GM23338 (cell line): ENCODE results near the gene PSMB7. TPM values are rescaled to one million over a fixed set of nuclear protein-coding genes. Genes with fewer than 3 reads are reported as not detected.

Source experiments
- ATAC-seq: fragments of 200-7000 bp; cut with Tn5 transposase; 3 replicates; pipeline ENCODE4 v1.9.1; 2020
- DNase-seq: peaks from one replicate; pipeline ENCODE4 v3.0.0-alpha.2; 2015; ENCODE audit warnings: low spot score
- H2AFZ ChIP-seq: fragments of 200-600 bp; sonication (generic); 2 replicates; pipeline ENCODE4 v1.8.0; 2016; ENCODE audit warnings: antibody characterized with exemption, mild to moderate bottlenecking, moderate library complexity
- H3F3A ChIP-seq: fragments of 200-600 bp; sonication (generic); replicated peaks from 2 replicates; pipeline ENCODE4 v1.8.0; 2017; ENCODE audit warnings: antibody characterized with exemption, mixed run types, low read depth
- H3K27ac ChIP-seq: fragments of 200-600 bp; sonication (generic); 2 replicates; pipeline ENCODE4 v1.6.1; 2016; ENCODE audit warnings: low read depth
- H3K27me3 ChIP-seq: fragments of 200-600 bp; sonication (generic); 2 replicates; pipeline ENCODE4 v1.8.0; 2016; ENCODE audit warnings: mild to moderate bottlenecking, mixed run types, moderate library complexity; ENCODE audit not compliant: insufficient read depth
- H3K36me3 ChIP-seq: fragments of 200-600 bp; sonication (generic); 2 replicates; pipeline ENCODE4 v1.8.0; 2016; ENCODE audit warnings: mild to moderate bottlenecking; ENCODE audit not compliant: insufficient read depth
- H3K4me1 ChIP-seq: fragments of 200-600 bp; sonication (generic); 2 replicates; pipeline ENCODE4 v1.8.0; 2016; ENCODE audit warnings: mild to moderate bottlenecking, moderate library complexity; ENCODE audit not compliant: insufficient read depth
- H3K4me2 ChIP-seq: fragments of 200-600 bp; sonication (generic); 2 replicates; pipeline ENCODE4 v1.7.1; 2017; ENCODE audit warnings: mixed run types
- H3K4me3 ChIP-seq: fragments of 200-600 bp; sonication (generic); 2 replicates; pipeline ENCODE4 v1.6.1; 2016; ENCODE audit warnings: mixed run types
- H3K79me2 ChIP-seq: fragments of 200-600 bp; sonication (generic); replicated peaks from 2 replicates; pipeline ENCODE4 v1.8.0; 2017; ENCODE audit warnings: mild to moderate bottlenecking; ENCODE audit not compliant: insufficient read depth
- H3K9me2 ChIP-seq: fragments of 200-600 bp; sonication (generic); 2 replicates; pipeline ENCODE4 v1.8.0; 2017; ENCODE audit not compliant: insufficient read depth
- H4K20me1 ChIP-seq: fragments of 200-600 bp; sonication (generic); replicated peaks from 2 replicates; pipeline ENCODE4 v1.8.0; 2017; ENCODE audit warnings: mild to moderate bottlenecking; ENCODE audit not compliant: insufficient read depth
- H3K27ac Mint-ChIP-seq: 2 replicates; pipeline ENCODE4 v1.8.0; 2020; ENCODE audit warnings: inconsistent platforms, mild to moderate bottlenecking, moderate library complexity, mixed read lengths
- H3K27me3 Mint-ChIP-seq: 3 replicates; pipeline ENCODE4 v1.8.0; 2022; ENCODE audit warnings: low read depth, mild to moderate bottlenecking, moderate library complexity, mixed read lengths, inconsistent platforms; ENCODE audit not compliant: insufficient read depth, poor library complexity
- H3K36me3 Mint-ChIP-seq: 3 replicates; pipeline ENCODE4 v1.8.0; 2021; ENCODE audit warnings: low read depth, mild to moderate bottlenecking, inconsistent platforms, moderate library complexity, mixed read lengths
- H3K4me1 Mint-ChIP-seq: 3 replicates; pipeline ENCODE4 v1.8.0; 2020; ENCODE audit warnings: mild to moderate bottlenecking, inconsistent platforms, mixed read lengths
- H3K4me3 Mint-ChIP-seq: 3 replicates; pipeline ENCODE4 v1.8.0; 2021; ENCODE audit warnings: moderate library complexity, mild to moderate bottlenecking, inconsistent platforms, mixed read lengths
- H3K9me3 Mint-ChIP-seq: 3 replicates; pipeline ENCODE4 v1.8.0; 2020; ENCODE audit warnings: moderate library complexity, mild to moderate bottlenecking, inconsistent platforms, mixed read lengths
- EZH2 ChIP-seq: fragments of 200-600 bp; sonication (generic); IDR thresholded peaks from one replicate; pipeline ENCODE4 v1.8.0; 2017; ENCODE audit warnings: antibody characterized with exemption, mild to moderate bottlenecking, low read depth; ENCODE audit not compliant: unreplicated experiment
- EZH2phosphoT487 ChIP-seq: fragments of 200-600 bp; sonication (generic); IDR thresholded peaks from one replicate; pipeline ENCODE4 v1.8.1; 2018; ENCODE audit warnings: antibody characterized with exemption; ENCODE audit not compliant: unreplicated experiment
- JUNB ChIP-seq: IDR thresholded peaks from one replicate; pipeline ENCODE4 v1.6.1; 2016; ENCODE audit warnings: antibody characterized with exemption; ENCODE audit not compliant: unreplicated experiment
- POLR2AphosphoS5 ChIP-seq: IDR thresholded peaks from 2 replicates; pipeline ENCODE4 v1.6.1; 2016; ENCODE audit warnings: antibody characterized with exemption, low read depth
- polyA plus RNA-seq: library from polyadenylated mRNA; unstranded; fragments of >200 nt; fragmentation: Nextera tagmentation; extraction: Ambion mirVana; gene quantifications from 2 replicates; pipeline ENCODE4 v1.2.1, GENCODE V29; 2016
- total RNA-seq: library from RNA; depleted of rRNA; stranded (reverse); fragments of >200 nt; shearing (Covaris generic); gene quantifications from 2 replicates; pipeline ENCODE4 v1.2.3, GENCODE V29; 2014
- TF ChIP-seq, protein P1 (sequence below): fragments of 250-450 bp; sonication (Bioruptor Pico); IDR thresholded peaks from 2 replicates; pipeline ENCODE4 v1.5.0; 2020; ENCODE audit warnings: mild to moderate bottlenecking, moderate library complexity
- TF ChIP-seq, protein P2 (sequence below), 2 experiments: fragments of 200-600 bp in 1 of 2; sonication (generic) in 1 of 2; conservative IDR thresholded peaks; 2 replicates each; pipeline versions ENCODE4 v1.5.1 to v1.6.1; 2016 to 2017; ENCODE audit warnings: antibody characterized with exemption in 2 of 2, low read depth in 2 of 2, mild to moderate bottlenecking in 2 of 2, moderate library complexity in 1 of 2

PSMB7 gene
- total and polyA plus RNA-seq, 2 experiments from 2014 or later: 255 to 268 TPM

DNA sequence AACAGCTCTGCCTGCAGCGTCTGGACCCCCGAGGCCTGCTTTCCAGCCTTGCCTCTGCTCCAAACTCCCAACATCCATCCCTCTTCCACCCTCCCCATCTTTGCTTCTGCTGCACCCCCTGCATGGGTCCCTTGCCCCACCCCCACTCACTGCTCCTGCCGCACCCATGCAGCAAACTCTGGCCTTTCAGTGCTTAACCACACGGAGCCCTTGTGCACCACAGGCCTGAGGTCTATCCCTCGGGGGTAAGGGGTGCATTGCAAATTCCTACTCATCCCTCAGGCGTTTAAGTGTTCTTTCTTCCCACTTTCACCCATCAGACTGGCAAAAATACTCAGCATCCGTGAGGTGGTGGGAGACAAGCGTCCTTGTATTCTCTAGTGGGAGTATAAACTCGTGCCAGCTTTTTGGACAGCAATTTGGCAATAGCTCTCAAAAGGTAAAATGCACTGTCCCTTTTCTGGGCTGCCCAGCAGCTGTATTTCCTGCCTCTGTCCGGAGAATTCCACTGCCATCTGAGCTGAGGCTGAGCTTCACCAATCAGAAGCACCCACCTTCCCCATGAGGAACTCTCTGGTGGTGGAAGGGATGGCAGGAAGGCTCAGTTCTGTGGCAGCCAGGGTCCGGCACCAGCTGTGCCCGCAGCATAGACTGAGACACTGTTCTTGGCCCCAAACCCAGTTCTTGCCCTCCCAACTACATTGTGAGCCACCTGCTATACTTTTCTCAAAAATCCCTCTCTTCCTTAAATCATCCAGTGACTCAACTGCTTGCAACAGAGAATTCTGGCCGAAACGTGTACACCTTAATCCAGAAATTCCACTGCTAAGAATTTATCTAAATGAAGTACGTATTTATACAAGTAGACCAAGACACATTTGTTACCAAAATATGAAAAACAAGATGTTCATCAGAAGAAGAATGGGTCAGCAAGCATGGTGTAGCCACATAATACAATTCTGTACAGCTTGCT is 15.0 kb downstream of the PSMB7 start:
- Mint-ChIP-seq H3K27me3 (peaks cover 7% of the 10 kb centered on the region), H3K4me1 (peaks cover 26% of the 10 kb centered on the region), H3K9me3 (no peaks in the 10 kb centered on the region), H3K36me3 (peaks cover 32% of the 10 kb centered on the region), H3K4me3 (peak overlapping the region; percentile 40; the same call in 2 of the 3 replicates), H3K27ac (peak overlapping the region; percentile 88)
- Histone ChIP-seq H4K20me1 (peaks cover 37% of the 10 kb centered on the region), H3K4me3 (no peak overlapping the region), H2AFZ (no peak overlapping the region), H3K36me3 (peaks cover 5% of the 10 kb centered on the region), H3K4me1 (peaks cover 19% of the 10 kb centered on the region), H3K27ac (peak overlapping the region; percentile 82), H3K4me2 (peak overlapping the region; percentile 8; the same call in 1 of the 2 replicates), H3K9me2 (no peaks in the 10 kb centered on the region), H3F3A (0 out of 2 replicates have a peak, but pooled peaks cover 2% of the 10 kb centered on the region), H3K79me2 (peaks cover 100% of the 10 kb centered on the region), H3K27me3 (no peaks in the 10 kb centered on the region)
- TF ChIP-seq, protein P1, sequence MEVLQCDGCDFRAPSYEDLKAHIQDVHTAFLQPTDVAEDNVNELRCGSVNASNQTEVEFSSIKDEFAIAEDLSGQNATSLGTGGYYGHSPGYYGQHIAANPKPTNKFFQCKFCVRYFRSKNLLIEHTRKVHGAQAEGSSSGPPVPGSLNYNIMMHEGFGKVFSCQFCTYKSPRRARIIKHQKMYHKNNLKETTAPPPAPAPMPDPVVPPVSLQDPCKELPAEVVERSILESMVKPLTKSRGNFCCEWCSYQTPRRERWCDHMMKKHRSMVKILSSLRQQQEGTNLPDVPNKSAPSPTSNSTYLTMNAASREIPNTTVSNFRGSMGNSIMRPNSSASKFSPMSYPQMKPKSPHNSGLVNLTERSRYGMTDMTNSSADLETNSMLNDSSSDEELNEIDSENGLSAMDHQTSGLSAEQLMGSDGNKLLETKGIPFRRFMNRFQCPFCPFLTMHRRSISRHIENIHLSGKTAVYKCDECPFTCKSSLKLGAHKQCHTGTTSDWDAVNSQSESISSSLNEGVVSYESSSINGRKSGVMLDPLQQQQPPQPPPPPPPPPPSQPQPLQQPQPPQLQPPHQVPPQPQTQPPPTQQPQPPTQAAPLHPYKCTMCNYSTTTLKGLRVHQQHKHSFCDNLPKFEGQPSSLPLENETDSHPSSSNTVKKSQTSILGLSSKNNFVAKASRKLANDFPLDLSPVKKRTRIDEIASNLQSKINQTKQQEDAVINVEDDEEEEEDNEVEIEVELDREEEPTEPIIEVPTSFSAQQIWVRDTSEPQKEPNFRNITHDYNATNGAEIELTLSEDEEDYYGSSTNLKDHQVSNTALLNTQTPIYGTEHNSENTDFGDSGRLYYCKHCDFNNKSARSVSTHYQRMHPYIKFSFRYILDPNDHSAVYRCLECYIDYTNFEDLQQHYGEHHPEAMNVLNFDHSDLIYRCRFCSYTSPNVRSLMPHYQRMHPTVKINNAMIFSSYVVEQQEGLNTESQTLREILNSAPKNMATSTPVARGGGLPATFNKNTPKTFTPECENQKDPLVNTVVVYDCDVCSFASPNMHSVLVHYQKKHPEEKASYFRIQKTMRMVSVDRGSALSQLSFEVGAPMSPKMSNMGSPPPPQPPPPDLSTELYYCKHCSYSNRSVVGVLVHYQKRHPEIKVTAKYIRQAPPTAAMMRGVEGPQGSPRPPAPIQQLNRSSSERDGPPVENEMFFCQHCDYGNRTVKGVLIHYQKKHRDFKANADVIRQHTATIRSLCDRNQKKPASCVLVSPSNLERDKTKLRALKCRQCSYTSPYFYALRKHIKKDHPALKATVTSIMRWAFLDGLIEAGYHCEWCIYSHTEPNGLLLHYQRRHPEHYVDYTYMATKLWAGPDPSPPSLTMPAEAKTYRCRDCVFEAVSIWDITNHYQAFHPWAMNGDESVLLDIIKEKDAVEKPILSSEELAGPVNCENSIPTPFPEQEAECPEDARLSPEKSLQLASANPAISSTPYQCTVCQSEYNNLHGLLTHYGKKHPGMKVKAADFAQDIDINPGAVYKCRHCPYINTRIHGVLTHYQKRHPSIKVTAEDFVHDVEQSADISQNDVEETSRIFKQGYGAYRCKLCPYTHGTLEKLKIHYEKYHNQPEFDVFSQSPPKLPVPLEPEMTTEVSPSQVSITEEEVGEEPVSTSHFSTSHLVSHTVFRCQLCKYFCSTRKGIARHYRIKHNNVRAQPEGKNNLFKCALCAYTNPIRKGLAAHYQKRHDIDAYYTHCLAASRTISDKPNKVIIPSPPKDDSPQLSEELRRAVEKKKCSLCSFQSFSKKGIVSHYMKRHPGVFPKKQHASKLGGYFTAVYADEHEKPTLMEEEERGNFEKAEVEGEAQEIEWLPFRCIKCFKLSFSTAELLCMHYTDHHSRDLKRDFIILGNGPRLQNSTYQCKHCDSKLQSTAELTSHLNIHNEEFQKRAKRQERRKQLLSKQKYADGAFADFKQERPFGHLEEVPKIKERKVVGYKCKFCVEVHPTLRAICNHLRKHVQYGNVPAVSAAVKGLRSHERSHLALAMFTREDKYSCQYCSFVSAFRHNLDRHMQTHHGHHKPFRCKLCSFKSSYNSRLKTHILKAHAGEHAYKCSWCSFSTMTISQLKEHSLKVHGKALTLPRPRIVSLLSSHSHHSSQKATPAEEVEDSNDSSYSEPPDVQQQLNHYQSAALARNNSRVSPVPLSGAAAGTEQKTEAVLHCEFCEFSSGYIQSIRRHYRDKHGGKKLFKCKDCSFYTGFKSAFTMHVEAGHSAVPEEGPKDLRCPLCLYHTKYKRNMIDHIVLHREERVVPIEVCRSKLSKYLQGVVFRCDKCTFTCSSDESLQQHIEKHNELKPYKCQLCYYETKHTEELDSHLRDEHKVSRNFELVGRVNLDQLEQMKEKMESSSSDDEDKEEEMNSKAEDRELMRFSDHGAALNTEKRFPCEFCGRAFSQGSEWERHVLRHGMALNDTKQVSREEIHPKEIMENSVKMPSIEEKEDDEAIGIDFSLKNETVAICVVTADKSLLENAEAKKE: no peak
- TF ChIP-seq EZH2 (no peak), EZH2phosphoT487 (no peak), JUNB (peak; percentile 13), POLR2AphosphoS5 (no peak)
- TF ChIP-seq, protein P2, sequence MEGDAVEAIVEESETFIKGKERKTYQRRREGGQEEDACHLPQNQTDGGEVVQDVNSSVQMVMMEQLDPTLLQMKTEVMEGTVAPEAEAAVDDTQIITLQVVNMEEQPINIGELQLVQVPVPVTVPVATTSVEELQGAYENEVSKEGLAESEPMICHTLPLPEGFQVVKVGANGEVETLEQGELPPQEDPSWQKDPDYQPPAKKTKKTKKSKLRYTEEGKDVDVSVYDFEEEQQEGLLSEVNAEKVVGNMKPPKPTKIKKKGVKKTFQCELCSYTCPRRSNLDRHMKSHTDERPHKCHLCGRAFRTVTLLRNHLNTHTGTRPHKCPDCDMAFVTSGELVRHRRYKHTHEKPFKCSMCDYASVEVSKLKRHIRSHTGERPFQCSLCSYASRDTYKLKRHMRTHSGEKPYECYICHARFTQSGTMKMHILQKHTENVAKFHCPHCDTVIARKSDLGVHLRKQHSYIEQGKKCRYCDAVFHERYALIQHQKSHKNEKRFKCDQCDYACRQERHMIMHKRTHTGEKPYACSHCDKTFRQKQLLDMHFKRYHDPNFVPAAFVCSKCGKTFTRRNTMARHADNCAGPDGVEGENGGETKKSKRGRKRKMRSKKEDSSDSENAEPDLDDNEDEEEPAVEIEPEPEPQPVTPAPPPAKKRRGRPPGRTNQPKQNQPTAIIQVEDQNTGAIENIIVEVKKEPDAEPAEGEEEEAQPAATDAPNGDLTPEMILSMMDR (conservative IDR thresholded peaks at IDR 0.05; ENCODE audit: low read depth in 2 of 2): no peak
- DNase-seq (no peak), ATAC-seq (peak; percentile 71)
